ENCODE data around the gene MYRIP. TPM values are rescaled to one million over a fixed set of nuclear protein-coding genes. Genes with fewer than 3 reads are reported as not detected.

The MYRIP gene
- total and polyA plus RNA-seq, 11 donors: 0.42 to 2.2 (median 0.90) TPM

GRCh38 chr3:40018369-40018768 lies 209.0 kb downstream of the MYRIP start:
- Histone ChIP-seq H3K27me3 (no peaks in the 10 kb centered on the region), H3K4me3 (no peak overlapping the region), H3K27ac (no peak overlapping the region), H3K4me1 (peaks cover 0 to 12% (median 0%) of the 10 kb centered on the region in 12 donors), H3K9me3 (no peaks in the 10 kb centered on the region), H3K36me3 (no peaks in the 10 kb centered on the region)
- DNase-seq (no peak), ATAC-seq (no peak)
- intact Hi-C loops (cut with DNase I): no loop called here
- TF ChIP-seq POLR2A (IDR thresholded peaks at IDR 0.05): no peak
- 71 to 79% (median 76%) methylated on average over 2 of the region's 2 CpGs for WGBS, 4 donors

GRCh38 chr3:40019376-40019775 lies 210.0 kb downstream of the MYRIP start:
- Histone ChIP-seq H3K4me3 (no peak overlapping the region), H3K27ac (no peak overlapping the region), H3K27me3 (no peaks in the 10 kb centered on the region), H3K9me3 (no peaks in the 10 kb centered on the region), H3K36me3 (no peaks in the 10 kb centered on the region), H3K4me1 (peaks cover 0 to 12% (median 0%) of the 10 kb centered on the region in 12 donors)
- DNase-seq (no peak), ATAC-seq (no peak)
- TF ChIP-seq CTCF (IDR thresholded peaks at IDR 0.05): no peak
- intact Hi-C loops (cut with DNase I): no loop called here
- WGBS, 4 donors: 74 to 84% (median 77%) methylated on average over 3 of the region's 3 CpGs

GRCh38 chr3:40020689-40021088 lies 211.3 kb downstream of the MYRIP start:
- H3K27ac ChIP-seq: no peak overlapping the region
- intact Hi-C loops (cut with DNase I): no loop called here
- 53 to 73% (median 54%) methylated on average over 2 of the region's 2 CpGs for WGBS, 4 donors
- H3K9me3 ChIP-seq: peaks cover 0 to 12% (median 3%) of the 10 kb centered on the region in 12 donors
- H3K4me1 ChIP-seq: peaks cover 0 to 12% (median 0%) of the 10 kb centered on the region in 12 donors
- no peak for ATAC-seq
- no peaks in the 10 kb centered on the region for H3K27me3 ChIP-seq
- no peak for DNase-seq
- no peaks in the 10 kb centered on the region for H3K36me3 ChIP-seq
- no peak overlapping the region for H3K4me3 ChIP-seq
- TF ChIP-seq POLR2A (IDR thresholded peaks at IDR 0.05) (no peak), CTCF (IDR thresholded peaks at IDR 0.05) (no peak)

GRCh38 chr3:40021338-40021737 lies 211.9 kb downstream of the MYRIP start:
- Histone ChIP-seq H3K4me3 (no peak overlapping the region), H3K27ac (no peak overlapping the region), H3K4me1 (peaks cover 0 to 12% (median 0%) of the 10 kb centered on the region in 12 donors), H3K27me3 (no peaks in the 10 kb centered on the region), H3K9me3 (peaks cover 0 to 17% (median 8%) of the 10 kb centered on the region in 12 donors), H3K36me3 (no peaks in the 10 kb centered on the region)
- DNase-seq (no peak), ATAC-seq (no peak)
- intact Hi-C loops (cut with DNase I): no loop called here
- WGBS, 4 donors: 31 to 48% (median 44%) methylated on average over 1 of the region's 1 CpG
- TF ChIP-seq CTCF (IDR thresholded peaks at IDR 0.05) (no peak), POLR2A (IDR thresholded peaks at IDR 0.05) (no peak)

- intact Hi-C loops (cut with DNase I): no loop called here
- 84 to 90% (median 87%) methylated on average over 4 of the region's 4 CpGs for WGBS, 4 donors
These were observed 213.0 kb downstream of the MYRIP start for GRCh38 chr3:40022297-40022827.

More at GRCh38 chr3:40022297-40022827, 213.0 kb downstream of the MYRIP start:
- no peaks in the 10 kb centered on the region for H3K36me3 ChIP-seq
- H3K9me3 ChIP-seq: peaks cover 0 to 20% (median 8%) of the 10 kb centered on the region in 12 donors
- ATAC-seq: no peak
- H3K27ac ChIP-seq: no peak overlapping the region
- no peaks in the 10 kb centered on the region for H3K27me3 ChIP-seq
- peaks cover 0 to 12% (median 0%) of the 10 kb centered on the region in 12 donors for H3K4me1 ChIP-seq
- no peak for DNase-seq
- H3K4me3 ChIP-seq: no peak overlapping the region
- TF ChIP-seq CTCF (IDR thresholded peaks at IDR 0.05): no peak
- no peak for TF ChIP-seq POLR2A (IDR thresholded peaks at IDR 0.05)
